Esophagus squamous epithelium (tissue), 4 donors: ENCODE measurements around the gene STAC3.

Experiments used
- CTCF ChIP-seq, 6 experiments: fragments of 450-650 bp in 4 of 6; fragments of 200-600 bp in 2 of 6; sonication (generic) in 2 of 6; IDR thresholded peaks; one replicate each; pipeline ENCODE4 v1.5.1; 2016 to 2019; ENCODE audit warnings: antibody characterized with exemption in 6 of 6, mild to moderate bottlenecking in 4 of 6, moderate library complexity in 4 of 6
- POLR2A ChIP-seq, 4 donors: fragments of 450-650 bp; IDR thresholded peaks; one replicate each; pipeline ENCODE4 v1.6.1; 2017; ENCODE audit warnings: antibody characterized with exemption in 4 of 4, mild to moderate bottlenecking in 4 of 4, moderate library complexity in 3 of 4

GRCh38 chr12:57242329-57242690 lies 8.7 kb downstream of the STAC3 start:
- no peak for TF ChIP-seq CTCF (IDR thresholded peaks at IDR 0.05)
- TF ChIP-seq POLR2A (IDR thresholded peaks at IDR 0.05): no peak
